ENCODE results near the gene PARD3. TPM values are rescaled to one million over a fixed set of nuclear protein-coding genes. Genes with fewer than 3 reads are reported as not detected.

Gene PARD3
- total and polyA plus RNA-seq, 2 donors (not counting 3 experiments of a cell fraction or from before 2014, with no cell fraction given) = 7.3 to 24.1 TPM

GRCh38 chr10:34719746-34720145, 95.3 kb downstream of the PARD3 start:
- Histone ChIP-seq H3K4me2 (ENCODE audit: insufficient read depth, low read length) (no peak overlapping the region), H3K4me1 (ENCODE audit: control insufficient read depth, extremely low read depth, insufficient read depth, low read length) (peaks cover 14% of the 10 kb centered on the region), H3K27ac (ENCODE audit: insufficient read depth, low read depth, low read length) (no peak overlapping the region), H3K9me1 (replicated peaks; ENCODE audit: control insufficient read depth, extremely low read depth, insufficient read depth, low read length) (no peaks in the 10 kb centered on the region), H2AFZ (ENCODE audit: low read depth, low read length) (no peak overlapping the region), H3K79me2 (ENCODE audit: control insufficient read depth, insufficient read depth, low read length) (peaks cover 8% of the 10 kb centered on the region), H4K20me1 (replicated peaks; ENCODE audit: control insufficient read depth, extremely low read depth, insufficient read depth, low read length) (no peaks in the 10 kb centered on the region), H3K4me3 (replicated peaks in 1 of 3; ENCODE audit: insufficient read depth in 1 of 3, low read depth in 1 of 3, low read length in 3 of 3) (no peak overlapping the region), H3K9ac (replicated peaks; ENCODE audit: extremely low read depth, insufficient read depth, low read length) (no peak overlapping the region), H3K36me3 (ENCODE audit: control insufficient read depth in 2 of 2, extremely low read depth in 1 of 2, insufficient read depth in 2 of 2, low read length in 2 of 2) (no peaks in the 10 kb centered on the region), H3K9me3 (replicated peaks; ENCODE audit: control insufficient read depth, insufficient read depth, low read length) (no peaks in the 10 kb centered on the region), H3K27me3 (ENCODE audit: control insufficient read depth in 2 of 2, insufficient read depth in 2 of 2, low read length in 2 of 2) (no peaks in the 10 kb centered on the region)
- dilution Hi-C loops (cut with MboI; ENCODE audit: extremely low pct_ligation_motif_present, low sequenced_read_pairs) = no loop called here
- ChIA-PET CTCF (interaction anchor here (1.3 kb wide), 1 partner anchor 9 kb away, joined by 3 read pairs; no protein-coding TSS in a partner anchor), POLR2A (no interaction called here)
- FAIRE-seq (no peak), DNase-seq (ENCODE audit: low read depth, low spot score) (no peak)
- BruUV-seq (replicated peaks) = no TSS peak
- TF ChIP-seq CTCF (IDR thresholded peaks at IDR 0.05; ENCODE audit: extremely low read depth in 1 of 2, insufficient read depth in 1 of 2, low read depth in 1 of 2, low read length in 2 of 2) = no peak
- no peak for TF ChIP-seq FOS (IDR thresholded peaks at IDR 0.05; ENCODE audit: borderline replicate concordance, insufficient read depth, low read length)
- no peak for TF ChIP-seq POLR2A (IDR thresholded peaks at IDR 0.05; ENCODE audit: low read depth, low read length)
- TF ChIP-seq MYC (IDR thresholded peaks at IDR 0.05; ENCODE audit: low read depth, low read length) = no peak
- TF ChIP-seq JUN (IDR thresholded peaks at IDR 0.05; ENCODE audit: borderline replicate concordance, insufficient read depth, insufficient read length, low read depth) = no peak
- TF ChIP-seq EZH2 (IDR thresholded peaks at IDR 0.05; ENCODE audit: borderline replicate concordance, low read depth, low read length, severe bottlenecking) = no peak
- TF ChIP-seq GATA2 (IDR thresholded peaks at IDR 0.05; ENCODE audit: insufficient read depth, insufficient read length, low read depth, low read length) = no peak
- no peak for TF ChIP-seq MAX (IDR thresholded peaks at IDR 0.05; ENCODE audit: insufficient read depth, insufficient read length)
- intact Hi-C loops (cut with micrococcal nuclease) = loop anchor here (5.0 kb wide), 1 partner anchor 273 kb away; no protein-coding TSS in a partner anchor
